GM12878 (cell line): ENCODE results near the gene SCRN1. TPM values are rescaled to one million over a fixed set of nuclear protein-coding genes. Genes with fewer than 3 reads are reported as not detected.

Experiments used
- ATAC-seq: fragments of 200-7000 bp; cut with Tn5 transposase; 3 replicates; pipeline ENCODE4 v1.9.1; 2020; ENCODE audit warnings: mild to moderate bottlenecking, moderate library complexity
- BruUV-seq: library from RNA; stranded (reverse); fragments of 400-500 nt; replicated peaks from 2 replicates; lab custom pipeline; 2021; lab: Mats Ljungman, UMichigan
- CTCF ChIA-PET: fragments of 300-600 bp; sonication (Branson Sonifier 250); formaldehyde crosslinking; extraction: SDS; loops from one replicate; lab custom pipeline; 2021; ENCODE audit warnings: inconsistent platforms; lab: Yijun Ruan, JAX
- POLR2A ChIA-PET: fragments of 350-600 bp; formaldehyde crosslinking; extraction: SDS; loops from one replicate; lab custom pipeline; 2021; ENCODE audit warnings: inconsistent platforms; lab: Charles Lee
- RAD21 ChIA-PET: fragments of 300-600 bp; sonication (Branson Sonifier 250); formaldehyde crosslinking; loops from one replicate; lab custom pipeline; 2023; ENCODE audit warnings: antibody characterized with exemption; ENCODE audit not compliant: unreplicated experiment; lab: Charles Lee
- SMC1A ChIA-PET: fragments of 300-600 bp; sonication (Branson Sonifier 250); formaldehyde crosslinking; loops from one replicate; lab custom pipeline; 2023; ENCODE audit not compliant: unreplicated experiment, uncharacterized antibody; lab: Charles Lee
- DNase-seq: peaks from one replicate; pipeline ENCODE4 v3.0.0-alpha.2; 2011; ENCODE audit warnings: low read depth, low spot score
- FAIRE-seq: peaks from 3 replicates; lab custom pipeline; 2011; peaks lifted over from hg19 to GRCh38; lab: Jason Lieb, UNC
- H2AFZ ChIP-seq: 2 replicates; pipeline ENCODE4 v1.6.0; 2011; ENCODE audit warnings: low read depth, low read length, control low read depth; ENCODE audit not compliant: control insufficient read depth
- H3K27ac ChIP-seq: 2 replicates; pipeline ENCODE4 v1.5.1; 2011; ENCODE audit warnings: control low read depth; ENCODE audit not compliant: control insufficient read depth, insufficient read depth
- H3K27me3 ChIP-seq, 2 experiments: replicated peaks in 1 of 2; 2 replicates each; pipeline versions ENCODE4 v1.6.0 to v1.6.1; 2011; ENCODE audit warnings: low read length in 1 of 2; ENCODE audit not compliant: control insufficient read depth in 2 of 2, insufficient read depth in 2 of 2
- H3K36me3 ChIP-seq, 2 experiments: 2 replicates each; pipeline ENCODE4 v1.5.1; 2011; ENCODE audit warnings: low read length in 1 of 2; ENCODE audit not compliant: control insufficient read depth in 2 of 2, insufficient read depth in 2 of 2
- H3K4me1 ChIP-seq: 2 replicates; pipeline ENCODE4 v1.6.1; 2011; ENCODE audit warnings: mild to moderate bottlenecking, low read length, moderate library complexity, mixed read lengths; ENCODE audit not compliant: control insufficient read depth, insufficient read depth
- H3K4me2 ChIP-seq: 2 replicates; pipeline ENCODE4 v1.6.0; 2011; ENCODE audit warnings: control low read depth; ENCODE audit not compliant: control insufficient read depth, insufficient read depth
- H3K4me3 ChIP-seq: fragments of 200-600 bp; sonication (generic); 2 replicates; pipeline ENCODE4 v1.5.1; 2016
- H3K79me2 ChIP-seq: 2 replicates; pipeline ENCODE4 v1.6.0; 2011; ENCODE audit warnings: low read length; ENCODE audit not compliant: control insufficient read depth, insufficient read depth
- H3K9ac ChIP-seq: 2 replicates; pipeline ENCODE4 v1.8.0; 2011; ENCODE audit warnings: low read length, control low read depth, mixed read lengths; ENCODE audit not compliant: control insufficient read depth, insufficient read depth
- H3K9me3 ChIP-seq: replicated peaks from 3 replicates; pipeline ENCODE4 v1.5.1; 2011; ENCODE audit warnings: mild to moderate bottlenecking, low read length; ENCODE audit not compliant: control insufficient read depth, insufficient read depth
- H4K20me1 ChIP-seq: 2 replicates; pipeline ENCODE4 v1.6.0; 2011; ENCODE audit not compliant: control insufficient read depth, insufficient read depth
- EZH2 ChIP-seq: IDR thresholded peaks from 2 replicates; pipeline ENCODE4 v1.6.1; 2012; ENCODE audit warnings: low read depth, mild to moderate bottlenecking, control low read depth, inconsistent platforms, low read length, borderline replicate concordance; ENCODE audit not compliant: control insufficient read depth
- KAT2A ChIP-seq: conservative IDR thresholded peaks from 2 replicates; pipeline ENCODE4 v1.6.1; 2011; ENCODE audit warnings: low read depth, low read length; ENCODE audit not compliant: control insufficient read depth
- MTA3 ChIP-seq: IDR thresholded peaks from 2 replicates; pipeline ENCODE4 v1.6.1; 2012; ENCODE audit warnings: low read length, inconsistent platforms, borderline replicate concordance
- NFXL1 ChIP-seq: fragments of 450-650 bp; IDR thresholded peaks from 2 replicates; pipeline ENCODE4 v1.6.1; 2017; ENCODE audit warnings: antibody characterized with exemption, mild to moderate bottlenecking, borderline replicate concordance
- NR2C2 ChIP-seq: IDR thresholded peaks from 2 replicates; pipeline ENCODE4 v1.6.1; 2011; ENCODE audit warnings: borderline replicate concordance, low read depth; ENCODE audit not compliant: control insufficient read depth, insufficient read length
- RB1 ChIP-seq: fragments of 450-650 bp; formaldehyde crosslinking; IDR thresholded peaks from 2 replicates; pipeline ENCODE4 v1.6.1; 2017; ENCODE audit warnings: mild to moderate bottlenecking, borderline replicate concordance
- SREBF1 ChIP-seq: IDR thresholded peaks from 2 replicates; pipeline ENCODE4 v1.6.1; 2012; ENCODE audit warnings: mild to moderate bottlenecking, low read length
- WGBS: methylation state at CpG from one replicate; pipeline ENCODE4 v1.1.6; 2016; ENCODE audit warnings: low lambda C conversion rate; ENCODE audit not compliant: insufficient replicate concordance, insufficient coverage; ENCODE audit errors: missing lambda C conversion rate; 5-methylcytosine and 5-hydroxymethylcytosine counted together
- in situ Hi-C: fragments of 300-500 bp; cut with MboI; formaldehyde crosslinking; loops from 9 replicates; pipeline ENCODE4 v1.14.3; 2018; ENCODE audit warnings: mixed read lengths
- intact Hi-C: fragments of 100-400 bp; cut with micrococcal nuclease; formaldehyde crosslinking; loops from one replicate; pipeline ENCODE4 v1.14.2; 2022; ENCODE audit not compliant: unreplicated experiment
- polyA plus RNA-seq, 11 experiments: library from polyadenylated mRNA; depleted of rRNA in 4 of 11; unstranded in 6 of 11; stranded (reverse) in 5 of 11; fragments of >200 nt; fragmentation: Nextera tagmentation in 4 of 11; fragmentation: Illumina TruSeq in 1 of 11; extraction: Ambion mirVana in 4 of 11; extraction: Trizol in 1 of 11; gene quantifications; 1 replicate in 1 of 11; 2 replicates in 10 of 11; pipeline versions ENCODE4 v1.2.1 to v1.2.3, GENCODE V29; 2011 to 2016; ENCODE audit warnings: inconsistent platforms in 2 of 11, missing spikeins in 2 of 11, low read depth in 1 of 11
- total RNA-seq, 4 experiments: library from RNA; depleted of rRNA in 3 of 4; stranded (reverse); fragments of >200 nt in 3 of 4; fragmentation: Illumina TruSeq in 1 of 4; extraction: Trizol in 1 of 4; gene quantifications; 2 replicates each; pipeline versions ENCODE4 v1.2.1 to v1.2.3, GENCODE V29; 2013 to 2021
- TF ChIP-seq, protein P1 (sequence below): IDR thresholded peaks from 2 replicates; pipeline ENCODE4 v1.6.1; 2012; ENCODE audit warnings: improper control_type of control experiment, low read depth, low read length; ENCODE audit not compliant: insufficient replicate concordance

The SCRN1 gene
- total and polyA plus RNA-seq, 10 of the 15 experiments (the other 5 are each of a cell fraction or from before 2014, with no cell fraction given) = 11.1 to 67.6 (median 41.7) TPM

DNA sequence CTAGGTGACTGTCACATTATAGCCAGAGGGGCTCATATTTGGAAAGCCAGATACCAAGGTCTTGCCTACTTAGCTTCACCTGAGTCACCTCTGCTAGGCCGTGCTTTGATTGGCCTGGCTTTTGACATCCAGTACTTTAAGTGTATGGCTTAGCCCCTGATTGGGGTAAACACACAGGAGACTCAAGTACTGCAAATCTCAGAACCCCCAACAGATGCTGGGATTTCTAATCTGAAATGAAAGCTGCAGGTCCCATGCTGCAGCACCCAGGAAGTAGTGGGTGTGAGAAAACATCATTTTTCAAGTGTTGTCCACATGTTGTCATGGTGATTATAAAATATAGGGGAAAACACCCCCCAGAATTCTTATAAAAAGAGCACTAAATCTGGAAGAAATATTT lies 107.1 kb downstream of the SCRN1 start (continued):
- TF ChIP-seq, protein P1, sequence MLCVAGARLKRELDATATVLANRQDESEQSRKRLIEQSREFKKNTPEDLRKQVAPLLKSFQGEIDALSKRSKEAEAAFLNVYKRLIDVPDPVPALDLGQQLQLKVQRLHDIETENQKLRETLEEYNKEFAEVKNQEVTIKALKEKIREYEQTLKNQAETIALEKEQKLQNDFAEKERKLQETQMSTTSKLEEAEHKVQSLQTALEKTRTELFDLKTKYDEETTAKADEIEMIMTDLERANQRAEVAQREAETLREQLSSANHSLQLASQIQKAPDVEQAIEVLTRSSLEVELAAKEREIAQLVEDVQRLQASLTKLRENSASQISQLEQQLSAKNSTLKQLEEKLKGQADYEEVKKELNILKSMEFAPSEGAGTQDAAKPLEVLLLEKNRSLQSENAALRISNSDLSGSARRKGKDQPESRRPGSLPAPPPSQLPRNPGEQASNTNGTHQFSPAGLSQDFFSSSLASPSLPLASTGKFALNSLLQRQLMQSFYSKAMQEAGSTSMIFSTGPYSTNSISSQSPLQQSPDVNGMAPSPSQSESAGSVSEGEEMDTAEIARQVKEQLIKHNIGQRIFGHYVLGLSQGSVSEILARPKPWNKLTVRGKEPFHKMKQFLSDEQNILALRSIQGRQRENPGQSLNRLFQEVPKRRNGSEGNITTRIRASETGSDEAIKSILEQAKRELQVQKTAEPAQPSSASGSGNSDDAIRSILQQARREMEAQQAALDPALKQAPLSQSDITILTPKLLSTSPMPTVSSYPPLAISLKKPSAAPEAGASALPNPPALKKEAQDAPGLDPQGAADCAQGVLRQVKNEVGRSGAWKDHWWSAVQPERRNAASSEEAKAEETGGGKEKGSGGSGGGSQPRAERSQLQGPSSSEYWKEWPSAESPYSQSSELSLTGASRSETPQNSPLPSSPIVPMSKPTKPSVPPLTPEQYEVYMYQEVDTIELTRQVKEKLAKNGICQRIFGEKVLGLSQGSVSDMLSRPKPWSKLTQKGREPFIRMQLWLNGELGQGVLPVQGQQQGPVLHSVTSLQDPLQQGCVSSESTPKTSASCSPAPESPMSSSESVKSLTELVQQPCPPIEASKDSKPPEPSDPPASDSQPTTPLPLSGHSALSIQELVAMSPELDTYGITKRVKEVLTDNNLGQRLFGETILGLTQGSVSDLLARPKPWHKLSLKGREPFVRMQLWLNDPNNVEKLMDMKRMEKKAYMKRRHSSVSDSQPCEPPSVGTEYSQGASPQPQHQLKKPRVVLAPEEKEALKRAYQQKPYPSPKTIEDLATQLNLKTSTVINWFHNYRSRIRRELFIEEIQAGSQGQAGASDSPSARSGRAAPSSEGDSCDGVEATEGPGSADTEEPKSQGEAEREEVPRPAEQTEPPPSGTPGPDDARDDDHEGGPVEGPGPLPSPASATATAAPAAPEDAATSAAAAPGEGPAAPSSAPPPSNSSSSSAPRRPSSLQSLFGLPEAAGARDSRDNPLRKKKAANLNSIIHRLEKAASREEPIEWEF = no peak
- no peak for TF ChIP-seq MTA3
- no peak for TF ChIP-seq SREBF1
- TF ChIP-seq NFXL1 = no peak
- TF ChIP-seq EZH2 = no peak
- no peak for TF ChIP-seq RB1
- TF ChIP-seq NR2C2 = no peak

DNA sequence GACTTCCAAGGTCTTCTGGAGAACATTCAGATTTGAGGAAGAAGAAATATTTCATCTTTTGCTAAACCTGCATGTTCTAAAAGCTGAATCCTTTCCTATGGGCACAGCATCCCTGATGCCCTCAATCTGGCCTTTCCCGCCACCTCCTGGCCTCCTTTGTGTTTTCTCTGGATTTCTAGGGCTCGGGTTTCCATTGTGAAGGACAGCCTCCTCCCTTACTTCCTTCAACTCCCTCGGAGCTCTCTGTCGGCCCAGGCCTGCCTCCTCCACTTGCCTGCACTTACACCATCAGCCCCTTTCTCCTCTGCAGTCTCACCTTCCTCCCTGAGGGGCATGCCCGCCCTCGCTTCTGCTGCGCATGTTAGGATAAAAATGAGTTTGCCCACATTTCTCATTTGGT lies 107.9 kb downstream of the SCRN1 start:
- in situ Hi-C loops = loop anchor here (5.0 kb wide), 1 partner anchor 181 kb away; no protein-coding TSS in a partner anchor
- Histone ChIP-seq H3K27me3 (no peaks in the 10 kb centered on the region; a peak in 2 of 4 replicates), H3K4me1 (no peaks in the 10 kb centered on the region), H3K9me3 (no peaks in the 10 kb centered on the region), H3K4me2 (no peak overlapping the region), H2AFZ (no peak overlapping the region), H4K20me1 (no peaks in the 10 kb centered on the region), H3K36me3 (no peaks in the 10 kb centered on the region), H3K9ac (no peak overlapping the region), H3K79me2 (no peaks in the 10 kb centered on the region), H3K27ac (no peak overlapping the region), H3K4me3 (no peak overlapping the region)
- ChIA-PET RAD21 (no interaction called here), POLR2A (no interaction called here), SMC1A (no interaction called here), CTCF (interaction anchor here (0.9 kb wide), 1 partner anchor 194 kb away, joined by 3 read pairs; no protein-coding TSS in a partner anchor)
- FAIRE-seq (no peak), ATAC-seq (no peak), DNase-seq (no peak)
- WGBS = 70% methylated on average over 6 of the region's 7 CpGs
- BruUV-seq = no TSS peak
- TF ChIP-seq KAT2A = no peak
- intact Hi-C loops = no loop called here
